Measurements from ENCODE around the gene ROR2.

Gene ROR2

GRCh38 chr9:91837981-91838731 is 111.9 kb downstream of the ROR2 start:
- DNase-seq = peak; percentile 54

GRCh38 chr9:91836515-91836914 is 113.5 kb downstream of the ROR2 start:
- no peak for DNase-seq

GRCh38 chr9:91835632-91836031 is 114.4 kb downstream of the ROR2 start:
- no peak for DNase-seq

- no peak for DNase-seq
Measured at GRCh38 chr9:91835216-91835615, 114.8 kb downstream of the ROR2 start.

- DNase-seq = peak; percentile 18
Measured at GRCh38 chr9:91834740-91835139, 115.3 kb downstream of the ROR2 start.

GRCh38 chr9:91833878-91834255 is 116.2 kb downstream of the ROR2 start:
- DNase-seq = no peak

- no peak for DNase-seq
Measured at GRCh38 chr9:91833096-91833877, 116.7 kb downstream of the ROR2 start.

GRCh38 chr9:91832322-91832721 is 117.7 kb downstream of the ROR2 start:
- no peak for DNase-seq

- no peak for DNase-seq
Measured at GRCh38 chr9:91825866-91826265, 124.2 kb downstream of the ROR2 start.

GRCh38 chr9:91825422-91825821 is 124.6 kb downstream of the ROR2 start:
- peak; percentile 59 for DNase-seq

GRCh38 chr9:91824601-91825305 is 125.3 kb downstream of the ROR2 start:
- peak; percentile 66 for DNase-seq

GRCh38 chr9:91824151-91824550 is 125.9 kb downstream of the ROR2 start:
- no peak for DNase-seq

- no peak for DNase-seq
Measured at GRCh38 chr9:91820949-91821880, 128.8 kb downstream of the ROR2 start.

- DNase-seq = no peak
Measured at GRCh38 chr9:91820126-91820750, 129.8 kb downstream of the ROR2 start.

GRCh38 chr9:91818647-91819403 is 131.2 kb downstream of the ROR2 start:
- no peak for DNase-seq

GRCh38 chr9:91818225-91818585 is 131.8 kb downstream of the ROR2 start:
- DNase-seq = no peak

GRCh38 chr9:91817493-91818224 is 132.4 kb downstream of the ROR2 start:
- peak; percentile 92 for DNase-seq

GRCh38 chr9:91817106-91817492 is 132.9 kb downstream of the ROR2 start:
- DNase-seq = no peak

- no peak for DNase-seq
Measured at GRCh38 chr9:91816356-91816755, 133.7 kb downstream of the ROR2 start.

GRCh38 chr9:91815896-91816295 is 134.1 kb downstream of the ROR2 start:
- no peak for DNase-seq

- DNase-seq = no peak
Measured at GRCh38 chr9:91814753-91815152, 135.3 kb downstream of the ROR2 start.

Measured in fibroblast of skin of right quadriceps (primary cell).